Measurements from ENCODE around the gene CXCR4. TPM values are rescaled to one million over a fixed set of nuclear protein-coding genes. Genes with fewer than 3 reads are reported as not detected.

CXCR4 gene
- total RNA-seq, 2 donors from 2014 or later: 26.3 to 42.2 TPM

DNA sequence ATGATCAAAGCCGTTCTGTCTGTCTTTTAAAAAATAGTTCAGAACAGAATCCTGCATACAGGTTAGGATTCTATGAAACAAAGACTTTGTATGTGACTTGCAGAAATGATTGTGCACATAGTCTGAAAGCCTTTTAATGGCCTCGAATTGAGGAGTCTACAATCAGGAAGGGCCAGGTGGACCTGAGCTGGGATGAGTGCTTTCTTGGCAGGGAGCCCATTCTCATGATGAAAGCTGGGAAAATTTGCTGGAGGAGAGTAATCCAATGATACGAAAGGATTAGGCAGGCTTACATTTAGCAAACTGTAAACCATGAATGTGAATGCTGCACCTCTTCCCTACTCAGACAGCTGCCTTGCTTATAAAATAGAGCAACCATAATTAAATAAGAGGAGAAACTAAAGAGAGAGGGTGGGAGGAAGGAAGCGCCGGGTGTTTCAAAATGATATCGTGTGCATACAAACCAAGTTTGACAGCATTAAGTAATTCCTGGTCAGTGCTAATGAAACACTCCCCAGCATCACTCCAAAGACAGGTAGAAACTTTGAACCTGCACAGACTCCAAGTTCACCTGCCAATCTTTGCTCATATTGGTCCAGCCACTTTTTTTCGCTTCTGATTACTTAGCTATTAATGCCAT is 23.7 kb upstream of the CXCR4 start:
- Histone ChIP-seq H3K9me3 (no peaks in the 10 kb centered on the region), H3K36me3 (no peaks in the 10 kb centered on the region), H3K4me1 (ENCODE audit: control insufficient read depth in 1 of 2, low read depth in 2 of 2) (no peaks in the 10 kb centered on the region), H3K27ac (no peak overlapping the region), H3K27me3 (replicated peaks; ENCODE audit: insufficient read depth) (no peaks in the 10 kb centered on the region), H3K4me3 (no peak overlapping the region)
- no peak for DNase-seq (ENCODE audit: low spot score)
- no peak for ATAC-seq (ENCODE audit: insufficient number of reproducible peaks, low FRiP score, low read depth)
- TF ChIP-seq CTCF (IDR thresholded peaks at IDR 0.05): no peak

DNA sequence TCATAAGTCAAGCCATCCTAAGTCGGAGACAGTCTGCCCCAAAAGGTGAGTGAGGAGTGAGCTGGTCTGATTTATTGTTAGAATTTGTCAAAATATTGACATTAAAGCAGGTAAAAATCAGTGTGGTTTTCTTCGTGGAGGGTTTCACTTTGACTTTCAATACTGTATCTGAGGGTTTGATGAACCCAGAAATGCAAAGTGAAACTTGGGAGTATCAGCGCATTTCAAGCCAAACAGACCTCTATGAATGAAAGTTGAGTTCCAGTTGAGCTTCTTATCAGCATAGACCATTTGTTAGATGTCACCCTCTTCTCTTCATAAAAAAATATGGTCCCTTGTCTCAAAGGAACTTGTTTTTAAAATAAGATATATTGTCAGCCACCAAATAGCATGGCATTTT is 21.7 kb upstream of the CXCR4 start:
- no peaks in the 10 kb centered on the region for H3K4me1 ChIP-seq (ENCODE audit: control insufficient read depth in 1 of 2, low read depth in 2 of 2)
- ATAC-seq (ENCODE audit: insufficient number of reproducible peaks, low FRiP score, low read depth): no peak
- no peaks in the 10 kb centered on the region for H3K36me3 ChIP-seq
- H3K27ac ChIP-seq: no peak overlapping the region
- no peak overlapping the region for H3K4me3 ChIP-seq
- DNase-seq (ENCODE audit: low spot score): no peak
- H3K27me3 ChIP-seq (replicated peaks; ENCODE audit: insufficient read depth): no peaks in the 10 kb centered on the region
- no peaks in the 10 kb centered on the region for H3K9me3 ChIP-seq
- TF ChIP-seq CTCF (IDR thresholded peaks at IDR 0.05): no peak

DNA sequence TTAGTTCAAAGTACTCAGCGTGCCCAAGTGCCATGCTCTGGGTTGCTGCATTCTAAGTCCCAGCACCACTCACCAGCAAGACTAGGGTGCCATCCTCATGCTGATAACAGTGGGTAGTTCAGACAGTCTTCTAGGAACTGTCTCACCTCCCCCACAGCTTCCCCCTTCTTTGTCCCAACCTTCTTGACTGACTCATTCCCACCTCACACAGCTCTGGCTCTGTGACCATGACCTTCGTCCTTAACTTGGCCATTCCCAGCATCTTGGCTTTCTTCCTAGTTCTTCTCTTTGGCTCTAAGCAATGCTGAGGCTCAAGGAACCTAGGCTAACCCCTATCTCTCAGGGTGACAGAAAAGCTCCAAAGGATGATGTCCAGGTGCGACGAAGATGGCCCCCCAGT is 20.0 kb upstream of the CXCR4 start:
- no peaks in the 10 kb centered on the region for H3K9me3 ChIP-seq
- TF ChIP-seq CTCF (IDR thresholded peaks at IDR 0.05): no peak
- H3K4me3 ChIP-seq: no peak overlapping the region
- H3K27me3 ChIP-seq (replicated peaks; ENCODE audit: insufficient read depth): no peaks in the 10 kb centered on the region
- ATAC-seq (ENCODE audit: insufficient number of reproducible peaks, low FRiP score, low read depth) (no peak), DNase-seq (ENCODE audit: low spot score) (no peak)
- H3K36me3 ChIP-seq: no peaks in the 10 kb centered on the region
- H3K27ac ChIP-seq: no peak overlapping the region
- H3K4me1 ChIP-seq (ENCODE audit: control insufficient read depth in 1 of 2, low read depth in 2 of 2): no peaks in the 10 kb centered on the region

- Histone ChIP-seq H3K36me3 (no peaks in the 10 kb centered on the region), H3K27me3 (replicated peaks; ENCODE audit: insufficient read depth) (no peaks in the 10 kb centered on the region), H3K4me3 (no peak overlapping the region), H3K9me3 (no peaks in the 10 kb centered on the region), H3K27ac (peak overlapping the region in 1 of 2 donors; percentile 28), H3K4me1 (ENCODE audit: control insufficient read depth in 1 of 2, low read depth in 2 of 2) (no peaks in the 10 kb centered on the region)
- ATAC-seq (ENCODE audit: insufficient number of reproducible peaks, low FRiP score, low read depth) (no peak), DNase-seq (ENCODE audit: low spot score) (no peak)
- no peak for TF ChIP-seq CTCF (IDR thresholded peaks at IDR 0.05)
Measured at GRCh38 chr2:136136931-136137330, 19.0 kb upstream of the CXCR4 start.

DNA sequence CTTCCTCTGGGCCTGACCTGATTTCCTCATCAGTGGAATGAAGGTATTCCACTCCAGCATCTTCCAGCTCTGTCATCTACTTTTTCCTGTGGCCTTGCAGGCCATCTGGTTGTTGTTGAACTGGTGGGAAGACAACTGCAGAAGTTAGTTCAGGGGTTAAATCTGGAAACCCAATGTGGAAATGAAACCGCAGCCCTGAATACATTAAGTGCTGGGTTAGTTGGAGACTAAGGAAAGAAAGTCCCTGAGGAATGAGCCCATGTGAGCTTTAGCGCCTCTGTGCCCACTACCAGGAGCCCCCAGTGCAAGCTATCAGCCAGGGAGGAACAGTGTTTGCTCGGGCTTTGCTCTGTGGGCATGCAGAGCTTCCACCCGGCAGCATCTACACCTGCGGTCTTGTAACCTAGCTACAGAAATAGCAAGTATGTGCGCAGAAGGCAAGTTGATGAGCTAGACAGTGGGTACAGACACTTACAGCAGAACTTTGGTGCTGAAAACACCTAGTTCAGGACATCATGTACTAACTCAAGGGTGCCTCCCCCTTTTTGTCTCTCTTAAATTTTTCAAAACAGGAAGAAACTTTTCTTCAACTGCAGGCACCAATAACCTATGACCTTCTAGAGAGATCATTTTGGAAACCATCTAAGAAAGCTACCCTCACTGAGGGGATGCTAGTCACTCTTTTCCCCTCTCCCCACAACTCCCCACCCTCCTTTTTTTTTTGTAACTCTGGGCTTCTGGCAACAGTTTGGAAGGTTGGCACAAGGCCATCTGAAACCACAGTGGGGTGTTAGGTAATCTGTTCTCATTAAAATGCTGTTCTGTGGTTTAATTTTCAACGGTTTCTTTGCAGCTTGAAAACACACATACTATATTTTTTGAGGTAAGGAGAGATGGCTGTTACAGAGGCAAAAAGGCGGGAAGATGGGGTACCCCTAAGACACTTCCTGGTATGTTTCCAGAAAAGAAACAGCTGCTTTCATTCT is 18.3 kb upstream of the CXCR4 start:
- DNase-seq (ENCODE audit: low spot score) (no peak), ATAC-seq (ENCODE audit: insufficient number of reproducible peaks, low FRiP score, low read depth) (peak; percentile 41)
- Histone ChIP-seq H3K36me3 (no peaks in the 10 kb centered on the region), H3K27ac (peak overlapping the region in 1 of 2 donors; percentile 43), H3K9me3 (no peaks in the 10 kb centered on the region), H3K27me3 (replicated peaks; ENCODE audit: insufficient read depth) (no peaks in the 10 kb centered on the region), H3K4me1 (ENCODE audit: control insufficient read depth in 1 of 2, low read depth in 2 of 2) (no peaks in the 10 kb centered on the region), H3K4me3 (peak overlapping the region; percentile 3)
- TF ChIP-seq CTCF (IDR thresholded peaks at IDR 0.05): no peak

Data from thoracic aorta (tissue), 2 donors.